Common myeloid progenitor, CD34-positive (primary cell): ENCODE measurements around the gene GIPC2.

Experiments
- CTCF ChIA-PET: fragments of 350-600 bp; sonication (Branson Sonifier 250); formaldehyde crosslinking; loops from one replicate; lab custom pipeline; 2021; ENCODE audit warnings: antibody characterized with exemption; lab: Charles Lee
- POLR2A ChIA-PET: fragments of 350-600 bp; sonication (Branson Sonifier 250); formaldehyde crosslinking; loops from one replicate; lab custom pipeline; 2021; ENCODE audit warnings: antibody characterized with exemption; lab: Charles Lee
- DNase-seq, 3 donors: peaks; one replicate each; pipeline versions ENCODE4 v3.0.0 to v3.0.0-alpha.2; 2013
- H3K27ac ChIP-seq, 2 experiments: 1 replicate in 1 of 2; 2 replicates in 1 of 2; pipeline ENCODE4 v1.7.0; 2013; ENCODE audit warnings: inconsistent platforms in 2 of 2, low read length in 2 of 2, mild to moderate bottlenecking in 2 of 2, low read depth in 1 of 2, moderate library complexity in 1 of 2; ENCODE audit not compliant: severe bottlenecking in 2 of 2, insufficient read depth in 1 of 2, poor library complexity in 1 of 2
- H3K27me3 ChIP-seq, 5 experiments: replicated peaks in 2 of 5; 1 replicate in 3 of 5; 2 replicates in 2 of 5; pipeline versions ENCODE4 v1.6.1 to v1.7.0; 2013; ENCODE audit warnings: low read length in 4 of 5, mild to moderate bottlenecking in 2 of 5, moderate library complexity in 2 of 5, inconsistent platforms in 1 of 5; ENCODE audit not compliant: insufficient read depth in 5 of 5, control insufficient read depth in 4 of 5
- H3K36me3 ChIP-seq, 4 experiments: 1 replicate in 2 of 4; 2 replicates in 2 of 4; pipeline versions ENCODE4 v1.6.1 to v1.7.0; 2013; ENCODE audit warnings: low read length in 3 of 4, control low read depth in 1 of 4, mild to moderate bottlenecking in 1 of 4; ENCODE audit not compliant: control insufficient read depth in 4 of 4, insufficient read depth in 4 of 4
- H3K4me1 ChIP-seq, 4 experiments: 1 replicate in 3 of 4; 2 replicates in 1 of 4; pipeline versions ENCODE4 v1.6.1 to v1.7.1; 2013; ENCODE audit warnings: low read length in 3 of 4, mild to moderate bottlenecking in 3 of 4, control low read depth in 1 of 4, inconsistent platforms in 1 of 4, moderate library complexity in 1 of 4; ENCODE audit not compliant: control insufficient read depth in 4 of 4, insufficient read depth in 4 of 4; ENCODE audit errors: control extremely low read depth in 1 of 4
- H3K4me3 ChIP-seq, 7 experiments: 1 replicate in 4 of 7; 2 replicates in 3 of 7; pipeline versions ENCODE4 v1.5.1 to v1.7.0; 2013; ENCODE audit warnings: mild to moderate bottlenecking in 7 of 7, low read length in 6 of 7, moderate library complexity in 6 of 7, inconsistent platforms in 2 of 7, low read depth in 2 of 7, control low read depth in 1 of 7; ENCODE audit not compliant: insufficient read depth in 4 of 7, control insufficient read depth in 1 of 7; ENCODE audit errors: extremely low read depth in 1 of 7
- H3K9me3 ChIP-seq, 5 experiments: 1 replicate in 4 of 5; 2 replicates in 1 of 5; pipeline versions ENCODE4 v1.6.1 to v1.7.1; 2013; ENCODE audit warnings: low read length in 4 of 5, mild to moderate bottlenecking in 2 of 5, inconsistent platforms in 1 of 5, low read depth in 1 of 5, moderate library complexity in 1 of 5; ENCODE audit not compliant: control insufficient read depth in 4 of 5, insufficient read depth in 2 of 5; ENCODE audit errors: control extremely low read depth in 1 of 5
- WGBS: methylation state at CpG from one replicate; pipeline ENCODE4 v1.1.5; 2013; ENCODE audit not compliant: insufficient coverage; 5-methylcytosine and 5-hydroxymethylcytosine counted together

Gene GIPC2

GRCh38 chr1:78178816-78179215, 133.1 kb downstream of the GIPC2 start:
- no peak overlapping the region for H3K27ac ChIP-seq
- H3K4me3 ChIP-seq = no peak overlapping the region
- H3K36me3 ChIP-seq = no peaks in the 10 kb centered on the region
- no peaks in the 10 kb centered on the region for H3K4me1 ChIP-seq
- ChIA-PET POLR2A (no interaction called here), CTCF (no interaction called here)
- 100% methylated on average over 2 of the region's 4 CpGs for WGBS
- DNase-seq = no peak
- H3K27me3 ChIP-seq = no peaks in the 10 kb centered on the region
- H3K9me3 ChIP-seq = no peaks in the 10 kb centered on the region

- Histone ChIP-seq H3K27me3 (no peaks in the 10 kb centered on the region), H3K27ac (no peak overlapping the region), H3K9me3 (no peaks in the 10 kb centered on the region), H3K4me1 (no peaks in the 10 kb centered on the region), H3K4me3 (no peak overlapping the region), H3K36me3 (no peaks in the 10 kb centered on the region)
- ChIA-PET CTCF (no interaction called here), POLR2A (no interaction called here)
- 81% methylated on average over 2 of the region's 3 CpGs for WGBS
- DNase-seq = no peak
Measured at GRCh38 chr1:78184460-78185072, 138.8 kb downstream of the GIPC2 start.
